WTC11 (cell line): ENCODE measurements around the gene SSR1. TPM values are rescaled to one million over a fixed set of nuclear protein-coding genes. Genes with fewer than 3 reads are reported as not detected.
A peak's percentile ranks its signal among the peaks of the same experiment; 100 is the strongest.

Experiments used
- ATAC-seq: fragments of 200-7000 bp; cut with Tn5 transposase; 2 replicates; pipeline ENCODE4 v1.10.0; 2021; ENCODE audit warnings: mild to moderate bottlenecking, moderate library complexity
- CTCF ChIA-PET: fragments of 300-600 bp; sonication (Branson Sonifier 250); formaldehyde crosslinking; loops from one replicate; lab custom pipeline; 2021; ENCODE audit warnings: antibody characterized with exemption; lab: Charles Lee
- POLR2A ChIA-PET: fragments of 350-600 bp; sonication (Branson Sonifier 250); formaldehyde crosslinking; loops from one replicate; lab custom pipeline; 2021; ENCODE audit warnings: antibody characterized with exemption; lab: Charles Lee
- DNase-seq: peaks from one replicate; pipeline ENCODE4 v3.0.0; 2021; ENCODE audit warnings: low spot score
- H3K27ac Mint-ChIP-seq: 2 replicates; pipeline ENCODE4 v1.8.0; 2021; ENCODE audit warnings: mixed read lengths
- H3K27me3 Mint-ChIP-seq: 2 replicates; pipeline ENCODE4 v1.8.0; 2021; ENCODE audit warnings: low read depth, mild to moderate bottlenecking, moderate library complexity, mixed read lengths
- H3K36me3 Mint-ChIP-seq: 2 replicates; pipeline ENCODE4 v1.8.0; 2021; ENCODE audit warnings: mixed read lengths
- H3K4me1 Mint-ChIP-seq: 2 replicates; pipeline ENCODE4 v1.8.0; 2022; ENCODE audit warnings: mixed read lengths
- H3K4me3 Mint-ChIP-seq: 2 replicates; pipeline ENCODE4 v1.8.0; 2021; ENCODE audit warnings: mild to moderate bottlenecking, moderate library complexity, mixed read lengths
- H3K9me3 Mint-ChIP-seq: 2 replicates; pipeline ENCODE4 v1.8.0; 2021; ENCODE audit warnings: mixed read lengths
- ATF1 ChIP-seq: sonication (generic); formaldehyde crosslinking; IDR thresholded peaks from 2 replicates; pipeline ENCODE4 v1.8.1; 2023; ENCODE audit warnings: mild to moderate bottlenecking, moderate library complexity, missing genetic modification reagents
- ELF4 ChIP-seq: sonication (generic); formaldehyde crosslinking; IDR thresholded peaks from 2 replicates; pipeline ENCODE4 v1.8.1; 2022; ENCODE audit warnings: low read depth, mild to moderate bottlenecking, moderate library complexity, missing genetic modification reagents
- FOXJ3 ChIP-seq: sonication (generic); formaldehyde crosslinking; IDR thresholded peaks from 2 replicates; pipeline ENCODE4 v1.9.0; 2021; ENCODE audit warnings: missing genetic modification reagents, mild to moderate bottlenecking, borderline replicate concordance
- IRF2 ChIP-seq: sonication (generic); formaldehyde crosslinking; IDR thresholded peaks from 2 replicates; pipeline ENCODE4 v1.8.0; 2022; ENCODE audit warnings: low read depth, missing genetic modification reagents, borderline replicate concordance
- MXD4 ChIP-seq: fragments of 250-450 bp; sonication (Bioruptor Pico); IDR thresholded peaks from 2 replicates; pipeline ENCODE4 v1.8.0; 2021; ENCODE audit warnings: mild to moderate bottlenecking, moderate library complexity, borderline replicate concordance
- NR3C1 ChIP-seq: sonication (generic); formaldehyde crosslinking; conservative IDR thresholded peaks from 2 replicates; pipeline ENCODE4 v1.8.1; 2023; ENCODE audit warnings: low read depth, mild to moderate bottlenecking, missing genetic modification reagents
- SP1 ChIP-seq: sonication (generic); formaldehyde crosslinking; conservative IDR thresholded peaks from 2 replicates; pipeline ENCODE4 v1.8.1; 2022; ENCODE audit warnings: missing genetic modification reagents
- TEAD1 ChIP-seq: sonication (generic); formaldehyde crosslinking; IDR thresholded peaks from 2 replicates; pipeline ENCODE4 v1.8.0; 2022; ENCODE audit warnings: mild to moderate bottlenecking, missing genetic modification reagents
- ZBTB21 ChIP-seq: sonication (generic); formaldehyde crosslinking; IDR thresholded peaks from 2 replicates; pipeline ENCODE4 v1.8.1; 2023; ENCODE audit warnings: mild to moderate bottlenecking, missing genetic modification reagents, borderline replicate concordance
- ZNF219 ChIP-seq: sonication (generic); formaldehyde crosslinking; IDR thresholded peaks from 2 replicates; pipeline ENCODE4 v1.8.0; 2023; ENCODE audit warnings: missing genetic modification reagents, mild to moderate bottlenecking, borderline replicate concordance
- total RNA-seq: library from RNA; stranded (reverse); gene quantifications from 3 replicates; pipeline ENCODE4 v1.2.3, GENCODE V29; 2021
- TF ChIP-seq, protein P1 (sequence below): sonication (generic); formaldehyde crosslinking; IDR thresholded peaks from 2 replicates; pipeline ENCODE4 v1.8.1; 2023; ENCODE audit warnings: mild to moderate bottlenecking, missing genetic modification reagents
- TF ChIP-seq, protein P2 (sequence below): sonication (generic); formaldehyde crosslinking; IDR thresholded peaks from 2 replicates; pipeline ENCODE4 v1.8.0; 2022; ENCODE audit warnings: mild to moderate bottlenecking, missing genetic modification reagents
- TF ChIP-seq, protein P3 (sequence below): fragments of 250-450 bp; sonication (Bioruptor Pico); conservative IDR thresholded peaks from 2 replicates; pipeline ENCODE4 v1.9.0; 2021; ENCODE audit warnings: mild to moderate bottlenecking
- TF ChIP-seq, protein P4 (sequence below): sonication (generic); formaldehyde crosslinking; IDR thresholded peaks from 2 replicates; pipeline ENCODE4 v1.8.0; 2023; ENCODE audit warnings: missing genetic modification reagents
- TF ChIP-seq, protein P5 (sequence below): sonication (generic); formaldehyde crosslinking; IDR thresholded peaks from 2 replicates; pipeline ENCODE4 v1.8.0; 2022; ENCODE audit warnings: mild to moderate bottlenecking, missing genetic modification reagents
- TF ChIP-seq, protein P6 (sequence below): sonication (generic); formaldehyde crosslinking; IDR thresholded peaks from 2 replicates; pipeline ENCODE4 v1.8.0; 2022; ENCODE audit warnings: mild to moderate bottlenecking, missing genetic modification reagents
- TF ChIP-seq, protein P7 (sequence below): sonication (generic); formaldehyde crosslinking; IDR thresholded peaks from 2 replicates; pipeline ENCODE4 v1.8.0; 2022; ENCODE audit warnings: missing genetic modification reagents

The SSR1 gene
- total RNA-seq, 1 experiment from 2014 or later = 96.7 TPM

DNA sequence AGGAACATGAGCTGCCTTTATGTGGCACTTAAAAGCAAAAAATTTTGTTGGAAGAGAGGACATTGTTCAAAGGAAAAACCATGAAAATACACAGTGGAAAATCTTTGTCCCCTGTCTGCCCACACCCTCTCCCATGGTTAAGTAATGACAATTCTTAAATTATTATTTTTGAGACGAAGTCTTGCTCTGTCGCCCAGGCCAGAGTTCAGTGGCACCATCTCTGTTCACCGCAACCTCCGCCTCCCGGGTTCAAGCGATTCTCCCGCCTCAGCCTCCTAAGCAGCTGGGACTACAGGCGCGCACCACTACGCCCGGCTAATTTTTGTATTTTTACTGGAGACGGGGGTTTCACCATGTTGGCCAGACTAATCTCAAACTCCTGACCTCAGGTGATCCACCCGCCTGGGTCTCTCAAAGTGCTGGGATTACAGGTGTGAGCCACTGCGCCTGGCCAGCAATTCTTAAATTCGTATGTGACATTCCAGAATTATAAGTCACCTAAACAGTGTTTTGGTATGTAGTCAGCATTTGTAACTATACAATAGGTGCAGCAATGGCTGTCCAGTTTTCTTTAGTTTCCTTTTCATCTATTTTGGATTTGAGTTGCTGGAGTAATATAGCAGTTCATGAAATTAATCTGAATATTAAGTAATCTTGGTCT is 636 bp upstream of the SSR1 start:
- Mint-ChIP-seq H3K4me3 (peak overlapping the region; percentile 94), H3K9me3 (peaks cover 10% of the 10 kb centered on the region), H3K27me3 (no peaks in the 10 kb centered on the region; the same call in 1 of the 2 replicates), H3K27ac (peak overlapping the region; percentile 82), H3K4me1 (peaks cover 12% of the 10 kb centered on the region), H3K36me3 (peaks cover 17% of the 10 kb centered on the region)
- ATAC-seq (no peak), DNase-seq (no peak)
- POLR2A ChIA-PET = interaction anchor here (1.0 to 2.2 kb wide), 2 partner anchors 31 to 76 kb away, joined by 3 to 9 read pairs; partner anchors contain the start of genes CAGE1 and RIOK1
- TF ChIP-seq, protein P1, sequence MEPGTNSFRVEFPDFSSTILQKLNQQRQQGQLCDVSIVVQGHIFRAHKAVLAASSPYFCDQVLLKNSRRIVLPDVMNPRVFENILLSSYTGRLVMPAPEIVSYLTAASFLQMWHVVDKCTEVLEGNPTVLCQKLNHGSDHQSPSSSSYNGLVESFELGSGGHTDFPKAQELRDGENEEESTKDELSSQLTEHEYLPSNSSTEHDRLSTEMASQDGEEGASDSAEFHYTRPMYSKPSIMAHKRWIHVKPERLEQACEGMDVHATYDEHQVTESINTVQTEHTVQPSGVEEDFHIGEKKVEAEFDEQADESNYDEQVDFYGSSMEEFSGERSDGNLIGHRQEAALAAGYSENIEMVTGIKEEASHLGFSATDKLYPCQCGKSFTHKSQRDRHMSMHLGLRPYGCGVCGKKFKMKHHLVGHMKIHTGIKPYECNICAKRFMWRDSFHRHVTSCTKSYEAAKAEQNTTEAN (CRISPR knock-in tag) = no peak
- TF ChIP-seq MXD4 (CRISPR knock-in tag) = no peak
- TF ChIP-seq, protein P2, sequence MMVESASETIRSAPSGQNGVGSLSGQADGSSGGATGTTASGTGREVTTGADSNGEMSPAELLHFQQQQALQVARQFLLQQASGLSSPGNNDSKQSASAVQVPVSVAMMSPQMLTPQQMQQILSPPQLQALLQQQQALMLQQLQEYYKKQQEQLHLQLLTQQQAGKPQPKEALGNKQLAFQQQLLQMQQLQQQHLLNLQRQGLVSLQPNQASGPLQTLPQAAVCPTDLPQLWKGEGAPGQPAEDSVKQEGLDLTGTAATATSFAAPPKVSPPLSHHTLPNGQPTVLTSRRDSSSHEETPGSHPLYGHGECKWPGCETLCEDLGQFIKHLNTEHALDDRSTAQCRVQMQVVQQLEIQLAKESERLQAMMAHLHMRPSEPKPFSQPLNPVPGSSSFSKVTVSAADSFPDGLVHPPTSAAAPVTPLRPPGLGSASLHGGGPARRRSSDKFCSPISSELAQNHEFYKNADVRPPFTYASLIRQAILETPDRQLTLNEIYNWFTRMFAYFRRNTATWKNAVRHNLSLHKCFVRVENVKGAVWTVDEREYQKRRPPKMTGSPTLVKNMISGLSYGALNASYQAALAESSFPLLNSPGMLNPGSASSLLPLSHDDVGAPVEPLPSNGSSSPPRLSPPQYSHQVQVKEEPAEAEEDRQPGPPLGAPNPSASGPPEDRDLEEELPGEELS (CRISPR knock-in tag) = no peak
- TF ChIP-seq ELF4 (CRISPR knock-in tag) = no peak
- TF ChIP-seq NR3C1 (CRISPR knock-in tag) = no peak
- TF ChIP-seq, protein P3, sequence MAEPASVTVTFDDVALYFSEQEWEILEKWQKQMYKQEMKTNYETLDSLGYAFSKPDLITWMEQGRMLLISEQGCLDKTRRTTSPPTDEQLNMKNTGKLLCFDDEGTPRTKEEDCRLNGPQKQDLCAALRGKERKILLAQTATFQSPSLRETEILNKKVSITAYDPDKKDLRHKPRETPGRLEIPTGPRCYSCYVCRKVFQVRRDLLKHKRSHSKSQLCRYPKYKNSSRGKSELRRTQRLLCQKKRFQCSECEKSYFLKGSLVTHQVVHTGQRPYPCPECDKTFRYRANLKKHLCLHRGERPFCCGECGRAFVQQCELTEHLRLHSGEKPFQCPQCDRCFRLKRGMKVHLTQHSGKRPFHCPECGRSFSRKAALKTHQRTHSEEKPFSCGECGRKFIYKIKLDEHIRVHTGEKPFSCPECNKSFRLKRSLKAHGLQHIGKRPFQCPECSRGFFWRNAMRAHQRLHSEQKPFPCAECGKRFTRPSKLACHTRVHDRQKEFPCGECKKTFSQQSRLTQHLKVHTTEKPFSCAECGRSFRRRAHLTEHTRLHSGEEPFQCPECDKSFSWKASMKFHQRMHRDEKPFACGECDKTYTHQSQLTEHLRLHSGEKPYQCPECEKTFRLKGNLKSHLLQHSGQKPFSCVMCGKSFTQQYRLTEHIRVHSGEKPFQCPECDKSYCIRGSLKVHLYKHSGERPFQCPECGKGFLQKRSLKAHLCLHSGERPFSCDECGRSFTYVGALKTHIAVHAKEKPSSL = no peak
- TF ChIP-seq, protein P4, sequence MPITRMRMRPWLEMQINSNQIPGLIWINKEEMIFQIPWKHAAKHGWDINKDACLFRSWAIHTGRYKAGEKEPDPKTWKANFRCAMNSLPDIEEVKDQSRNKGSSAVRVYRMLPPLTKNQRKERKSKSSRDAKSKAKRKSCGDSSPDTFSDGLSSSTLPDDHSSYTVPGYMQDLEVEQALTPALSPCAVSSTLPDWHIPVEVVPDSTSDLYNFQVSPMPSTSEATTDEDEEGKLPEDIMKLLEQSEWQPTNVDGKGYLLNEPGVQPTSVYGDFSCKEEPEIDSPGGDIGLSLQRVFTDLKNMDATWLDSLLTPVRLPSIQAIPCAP (CRISPR knock-in tag) = no peak
- TF ChIP-seq SP1 (CRISPR knock-in tag) = no peak
- no peak for TF ChIP-seq ZBTB21 (CRISPR knock-in tag)
- TF ChIP-seq, protein P5, sequence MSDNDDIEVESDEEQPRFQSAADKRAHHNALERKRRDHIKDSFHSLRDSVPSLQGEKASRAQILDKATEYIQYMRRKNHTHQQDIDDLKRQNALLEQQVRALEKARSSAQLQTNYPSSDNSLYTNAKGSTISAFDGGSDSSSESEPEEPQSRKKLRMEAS (CRISPR knock-in tag) = no peak
- TF ChIP-seq, protein P6, sequence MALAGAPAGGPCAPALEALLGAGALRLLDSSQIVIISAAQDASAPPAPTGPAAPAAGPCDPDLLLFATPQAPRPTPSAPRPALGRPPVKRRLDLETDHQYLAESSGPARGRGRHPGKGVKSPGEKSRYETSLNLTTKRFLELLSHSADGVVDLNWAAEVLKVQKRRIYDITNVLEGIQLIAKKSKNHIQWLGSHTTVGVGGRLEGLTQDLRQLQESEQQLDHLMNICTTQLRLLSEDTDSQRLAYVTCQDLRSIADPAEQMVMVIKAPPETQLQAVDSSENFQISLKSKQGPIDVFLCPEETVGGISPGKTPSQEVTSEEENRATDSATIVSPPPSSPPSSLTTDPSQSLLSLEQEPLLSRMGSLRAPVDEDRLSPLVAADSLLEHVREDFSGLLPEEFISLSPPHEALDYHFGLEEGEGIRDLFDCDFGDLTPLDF = no peak
- TF ChIP-seq IRF2 = no peak
- TF ChIP-seq ATF1 = no peak
- TF ChIP-seq TEAD1 (CRISPR knock-in tag) = no peak
- TF ChIP-seq, protein P7, sequence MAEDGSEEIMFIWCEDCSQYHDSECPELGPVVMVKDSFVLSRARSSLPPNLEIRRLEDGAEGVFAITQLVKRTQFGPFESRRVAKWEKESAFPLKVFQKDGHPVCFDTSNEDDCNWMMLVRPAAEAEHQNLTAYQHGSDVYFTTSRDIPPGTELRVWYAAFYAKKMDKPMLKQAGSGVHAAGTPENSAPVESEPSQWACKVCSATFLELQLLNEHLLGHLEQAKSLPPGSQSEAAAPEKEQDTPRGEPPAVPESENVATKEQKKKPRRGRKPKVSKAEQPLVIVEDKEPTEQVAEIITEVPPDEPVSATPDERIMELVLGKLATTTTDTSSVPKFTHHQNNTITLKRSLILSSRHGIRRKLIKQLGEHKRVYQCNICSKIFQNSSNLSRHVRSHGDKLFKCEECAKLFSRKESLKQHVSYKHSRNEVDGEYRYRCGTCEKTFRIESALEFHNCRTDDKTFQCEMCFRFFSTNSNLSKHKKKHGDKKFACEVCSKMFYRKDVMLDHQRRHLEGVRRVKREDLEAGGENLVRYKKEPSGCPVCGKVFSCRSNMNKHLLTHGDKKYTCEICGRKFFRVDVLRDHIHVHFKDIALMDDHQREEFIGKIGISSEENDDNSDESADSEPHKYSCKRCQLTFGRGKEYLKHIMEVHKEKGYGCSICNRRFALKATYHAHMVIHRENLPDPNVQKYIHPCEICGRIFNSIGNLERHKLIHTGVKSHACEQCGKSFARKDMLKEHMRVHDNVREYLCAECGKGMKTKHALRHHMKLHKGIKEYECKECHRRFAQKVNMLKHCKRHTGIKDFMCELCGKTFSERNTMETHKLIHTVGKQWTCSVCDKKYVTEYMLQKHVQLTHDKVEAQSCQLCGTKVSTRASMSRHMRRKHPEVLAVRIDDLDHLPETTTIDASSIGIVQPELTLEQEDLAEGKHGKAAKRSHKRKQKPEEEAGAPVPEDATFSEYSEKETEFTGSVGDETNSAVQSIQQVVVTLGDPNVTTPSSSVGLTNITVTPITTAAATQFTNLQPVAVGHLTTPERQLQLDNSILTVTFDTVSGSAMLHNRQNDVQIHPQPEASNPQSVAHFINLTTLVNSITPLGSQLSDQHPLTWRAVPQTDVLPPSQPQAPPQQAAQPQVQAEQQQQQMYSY (CRISPR knock-in tag) = no peak
- no peak for TF ChIP-seq FOXJ3
- no peak for TF ChIP-seq ZNF219 (CRISPR knock-in tag)
- CTCF ChIA-PET = interaction anchor here (2.0 to 3.1 kb wide), 2 partner anchors 25 to 76 kb away, joined by 6 to 8 read pairs; partner anchors contain the start of genes CAGE1 and RIOK1
